HK-2 (cell line): ENCODE results near the gene APBB2.

Source experiments
- DNase-seq: peaks from one replicate; pipeline ENCODE4 v3.0.0-alpha.2; 2018; ENCODE audit not compliant: unreplicated experiment

APBB2 gene

DNA sequence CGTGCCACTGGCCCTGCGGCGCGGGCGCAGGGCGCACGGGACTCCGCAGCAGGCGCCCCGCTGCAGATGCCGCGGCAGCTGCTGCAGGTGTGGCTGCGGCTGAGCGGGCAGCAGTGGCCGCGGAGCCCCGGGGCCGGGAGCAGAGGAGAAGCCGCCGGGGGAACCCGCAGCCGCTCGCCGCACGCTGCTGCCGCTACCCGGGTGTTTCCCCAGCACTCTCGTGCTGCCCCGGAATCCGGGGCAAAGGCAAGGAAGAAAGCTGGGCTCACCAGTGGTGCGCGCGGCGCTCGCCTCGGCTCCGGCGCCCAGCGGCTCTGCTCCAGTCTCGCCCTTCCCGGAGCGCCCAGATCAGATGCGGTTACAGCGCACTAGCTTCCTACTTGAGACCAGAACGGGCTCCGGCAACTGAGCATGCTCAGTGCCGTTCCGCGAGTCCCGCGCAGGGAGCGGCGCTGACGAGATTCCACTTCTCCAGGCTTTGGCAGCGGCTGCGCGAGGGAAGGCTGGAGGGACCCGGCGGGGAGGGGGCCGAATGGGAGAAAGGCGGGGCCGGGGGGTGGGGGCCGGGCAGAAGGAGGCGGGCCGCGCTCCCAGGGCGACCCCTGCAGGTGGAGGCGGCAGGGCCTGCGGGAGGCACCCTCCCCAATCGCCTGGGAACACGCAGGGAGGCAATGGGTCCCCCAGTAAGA, at the start of gene APBB2:
TSS of gene APBB2 (minus strand) at position 407 of the 689 bp plus-strand sequence. CDS start 181,288 bp downstream, outside the sequence.
- DNase-seq = peak; percentile 99

DNA sequence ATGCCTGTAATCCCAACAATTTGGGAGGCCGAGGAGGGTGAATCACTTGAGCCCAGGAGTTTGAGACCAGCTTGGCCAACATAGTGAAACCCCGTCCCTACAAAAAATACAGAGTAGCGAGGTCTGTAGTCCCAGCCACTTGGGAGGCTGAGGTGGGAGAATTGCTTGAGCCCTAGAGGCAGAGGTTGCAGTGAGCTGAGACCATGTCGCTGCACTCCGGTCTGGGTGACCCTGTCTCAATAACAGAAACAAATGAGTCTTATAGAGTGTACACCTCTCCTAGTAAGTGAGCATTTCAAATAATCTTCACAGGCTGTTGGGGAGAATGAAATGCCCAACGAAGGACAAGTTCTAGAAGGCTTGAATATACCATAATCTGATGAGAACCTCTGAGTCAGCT, 47.9 kb upstream of the APBB2 start:
- DNase-seq = no peak

DNA sequence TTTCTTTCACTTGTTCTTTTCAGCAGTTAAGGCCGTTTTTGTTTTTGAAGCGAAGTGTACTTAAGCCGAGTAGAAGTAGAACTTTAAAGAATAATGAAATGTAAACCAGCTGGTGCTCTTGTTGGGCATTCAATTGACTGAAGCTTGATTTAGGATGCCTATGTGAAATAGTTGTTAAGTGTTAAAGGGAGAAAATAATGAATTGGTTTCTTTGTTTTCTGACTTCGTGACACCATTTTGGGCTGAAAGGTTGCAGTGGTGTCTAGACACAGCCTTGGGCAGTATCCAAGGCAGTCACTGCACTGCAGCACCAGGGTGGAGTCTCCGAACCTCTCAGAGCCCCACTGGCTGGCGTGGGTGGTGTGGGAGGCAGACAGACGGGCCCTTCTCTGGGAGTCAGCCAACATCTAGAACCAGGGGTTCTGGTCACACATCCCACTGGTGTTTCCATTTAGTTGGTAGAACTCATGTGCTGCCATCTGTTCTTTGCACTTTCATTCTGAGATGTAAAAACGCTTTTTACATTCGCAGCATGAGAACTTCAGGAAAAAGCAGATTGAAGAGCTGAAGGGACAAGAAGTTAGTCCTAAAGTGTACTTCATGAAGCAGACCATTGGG, 45.9 kb upstream of the APBB2 start:
- no peak for DNase-seq

DNA sequence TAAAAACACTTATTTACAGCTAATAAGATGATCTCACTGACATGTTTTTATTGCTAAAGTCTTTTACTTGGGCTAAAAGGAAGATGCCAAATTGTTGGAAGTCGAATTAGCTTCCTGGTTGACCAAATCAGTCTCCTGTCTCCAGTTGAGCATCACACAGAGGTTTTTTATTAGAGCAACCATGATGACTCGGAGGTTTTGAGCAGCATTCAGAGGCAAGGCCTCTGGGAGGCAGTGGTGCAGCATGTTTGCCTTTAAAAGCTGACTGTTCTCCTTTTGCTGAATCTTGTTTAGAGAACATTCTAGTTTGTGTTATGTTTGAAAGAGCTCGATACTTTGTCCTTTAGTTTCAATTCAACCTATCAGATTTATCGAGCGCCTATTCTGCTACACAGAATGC, 44.4 kb upstream of the APBB2 start:
- DNase-seq = no peak

DNA sequence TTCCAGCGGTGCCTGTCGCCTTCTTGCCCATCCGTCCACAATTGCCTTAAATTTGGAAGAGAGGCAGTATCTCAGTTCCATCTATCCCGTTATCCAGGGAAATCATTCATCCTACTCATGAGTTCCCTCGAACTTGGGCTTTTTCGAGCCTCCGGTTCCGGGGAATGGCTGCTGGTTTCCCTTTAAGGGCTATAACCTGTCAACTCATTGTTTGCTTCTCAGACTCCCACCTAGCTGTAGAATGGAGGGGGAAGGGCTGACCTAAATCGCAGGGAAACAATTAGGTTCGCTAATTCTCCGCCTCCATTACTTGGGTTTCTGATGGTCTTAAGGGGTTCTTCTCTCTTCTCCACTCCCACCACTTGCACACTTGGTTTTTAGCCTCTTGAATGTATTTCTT, 43.6 kb upstream of the APBB2 start:
- DNase-seq = no peak

DNA sequence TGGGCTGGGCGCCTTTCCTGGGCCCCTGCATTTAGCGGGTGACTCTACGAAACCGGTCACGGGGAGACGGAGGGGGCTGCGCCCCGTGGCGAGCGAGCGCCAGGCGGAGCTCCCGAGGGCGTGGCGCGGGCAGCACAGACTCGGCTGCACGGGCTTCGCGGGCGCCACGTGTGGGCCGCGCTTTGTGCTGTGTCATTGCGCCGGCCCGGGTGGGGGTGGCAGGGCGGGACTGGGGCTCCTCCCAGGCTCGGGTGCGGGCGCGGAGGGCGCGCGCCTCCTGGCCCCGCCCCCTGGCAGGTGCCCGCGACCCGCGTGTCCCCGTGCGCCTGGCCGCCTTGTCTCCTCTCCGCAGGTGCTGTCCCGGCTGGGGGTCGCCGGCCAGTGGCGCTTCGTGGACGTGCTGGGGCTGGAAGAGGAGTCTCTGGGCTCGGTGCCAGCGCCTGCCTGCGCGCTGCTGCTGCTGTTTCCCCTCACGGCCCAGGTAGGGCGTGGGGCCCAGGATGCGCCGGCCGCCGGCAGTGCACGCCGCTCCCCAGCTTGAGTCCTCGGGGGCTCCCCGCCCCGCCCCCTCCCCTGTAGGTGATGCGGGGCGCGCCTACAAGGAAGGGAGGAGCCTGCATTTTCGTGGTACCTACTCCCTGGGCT, 43.0 kb upstream of the APBB2 start:
- peak; percentile 77 for DNase-seq

DNA sequence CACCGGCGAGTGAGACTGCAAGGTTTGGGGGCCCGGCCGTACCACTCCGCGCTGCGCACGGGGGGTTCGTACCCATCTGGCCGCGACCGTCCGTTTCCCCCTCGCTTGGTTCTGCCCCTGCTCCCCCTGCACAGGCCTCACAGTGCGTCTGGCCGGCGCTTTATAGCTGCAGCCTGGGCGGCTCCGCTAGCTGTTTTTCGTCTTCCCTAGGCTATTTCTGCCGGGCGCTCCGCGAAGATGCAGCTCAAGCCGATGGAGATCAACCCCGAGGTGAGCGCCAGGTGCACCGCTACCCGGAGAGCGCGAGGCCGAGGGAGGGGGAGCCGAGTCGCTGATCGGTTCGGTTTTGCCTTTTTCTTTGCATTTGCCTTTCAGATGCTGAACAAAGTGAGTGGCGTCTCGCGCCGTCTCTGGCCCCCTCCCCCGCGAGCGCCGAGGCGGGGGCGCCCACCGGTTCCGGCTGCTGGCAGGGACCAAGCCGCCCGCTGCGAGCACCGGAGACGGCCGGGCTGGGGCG, 42.5 kb upstream of the APBB2 start, which contains the start of gene UCHL1:
TSS of gene UCHL1 (plus strand) at position 189 of the 517 bp plus-strand sequence. CDS start at position 238, 49 bp downstream.
- DNase-seq = peak; percentile 96

DNA sequence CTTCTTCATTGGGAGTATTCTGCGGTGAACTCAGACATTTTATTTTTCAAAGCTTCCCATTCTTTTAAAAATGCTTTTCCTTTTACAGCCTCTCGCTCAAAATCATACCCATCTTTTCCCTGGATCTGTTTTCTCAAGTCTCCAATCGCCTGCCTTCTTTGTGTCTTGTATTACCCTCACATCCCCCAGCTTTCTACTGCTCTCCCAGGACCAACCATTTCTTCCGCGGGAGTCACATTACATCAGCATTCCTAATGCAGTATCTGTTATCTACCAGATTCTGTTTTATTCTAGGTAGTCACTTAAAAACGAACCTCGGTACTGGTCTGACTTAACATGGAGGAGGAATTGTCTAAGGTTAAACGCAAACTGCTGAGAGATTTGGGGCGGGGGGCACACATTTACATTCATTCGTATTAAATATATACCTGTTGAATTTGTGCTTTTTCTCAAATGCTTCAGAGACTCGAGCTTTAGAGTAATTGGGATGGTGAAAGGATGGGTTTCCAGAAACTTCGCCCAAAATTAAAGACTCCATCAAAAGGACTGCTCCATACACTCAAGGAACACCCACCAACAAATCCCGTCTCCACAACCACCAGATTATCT, 41.9 kb upstream of the APBB2 start:
- no peak for DNase-seq

DNA sequence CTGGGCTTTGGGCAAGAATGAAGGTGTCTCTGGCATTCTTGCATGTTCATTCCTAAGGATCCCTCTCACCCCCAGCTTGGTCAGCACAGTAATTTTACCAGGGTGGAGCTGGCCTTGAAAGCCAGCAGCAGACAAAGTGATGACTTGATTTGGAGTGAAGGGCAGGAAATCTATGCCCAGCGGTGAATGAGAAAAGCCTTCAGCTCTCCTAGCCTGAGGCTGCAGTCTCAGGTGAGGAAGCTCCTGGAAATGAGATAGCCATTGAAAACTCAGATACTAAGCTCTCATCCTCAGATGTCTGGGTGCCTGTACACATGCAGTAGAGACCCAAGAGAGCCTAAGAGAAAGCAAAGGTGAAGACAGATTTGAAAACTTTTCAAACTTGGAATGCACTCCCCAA, 31.6 kb upstream of the APBB2 start:
- DNase-seq = no peak

DNA sequence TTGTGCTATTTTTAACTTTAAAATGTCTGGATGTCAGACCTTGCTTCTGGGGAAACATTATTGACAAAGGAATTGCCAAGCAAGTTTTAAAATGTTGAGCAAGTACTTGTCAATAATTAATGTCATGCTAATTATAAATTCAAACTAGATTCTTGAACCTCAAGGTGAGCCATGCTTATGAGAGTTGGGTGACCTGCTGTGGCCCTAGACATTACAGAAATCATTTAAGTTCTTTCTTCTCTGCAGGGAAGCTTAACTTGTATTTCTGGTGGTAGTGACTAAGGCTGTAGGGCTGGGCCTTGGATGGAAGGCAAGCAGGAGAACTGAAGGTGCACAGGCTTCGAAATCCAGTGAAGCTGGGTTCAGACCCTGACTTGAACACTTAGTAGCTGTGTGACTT, 27.6 kb upstream of the APBB2 start:
- DNase-seq = no peak

DNA sequence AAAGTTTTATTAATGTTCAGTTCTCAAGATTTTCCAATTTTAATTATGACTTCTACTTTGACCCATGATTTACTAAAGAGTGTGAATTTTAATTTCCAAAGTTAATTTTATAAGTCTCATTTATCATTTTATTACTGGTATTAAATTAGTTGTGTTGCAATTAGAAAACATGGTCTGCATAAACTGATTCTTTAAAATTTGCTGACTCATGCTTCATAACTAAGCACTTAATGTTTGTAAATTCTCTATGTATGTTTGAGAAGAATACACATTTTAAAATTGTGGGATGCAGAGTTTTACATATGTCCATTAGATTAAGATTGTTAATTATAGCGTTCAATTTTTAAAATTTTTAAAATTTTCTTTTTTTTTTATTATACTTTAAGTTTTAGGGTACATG, 22.2 kb upstream of the APBB2 start:
- no peak for DNase-seq

DNA sequence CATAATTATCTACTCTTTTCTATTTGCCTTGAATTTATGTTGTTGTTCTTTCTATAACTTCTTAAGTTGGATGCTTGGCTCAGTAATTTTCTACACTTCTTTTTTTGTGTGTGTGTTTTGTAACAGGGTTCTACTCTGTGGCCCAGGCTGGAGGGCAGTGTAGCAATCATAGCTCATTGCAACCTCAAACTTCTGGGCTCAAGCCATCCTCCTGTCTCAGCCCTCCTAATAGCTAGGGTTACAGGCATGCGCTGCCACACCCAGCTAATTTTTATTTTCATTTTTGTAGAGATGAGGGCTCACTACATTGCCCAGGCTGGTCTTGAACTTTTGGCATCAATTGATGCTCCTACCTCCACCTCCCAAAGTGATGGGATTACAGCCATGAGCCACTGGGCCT, 21.7 kb upstream of the APBB2 start:
- DNase-seq = no peak

DNA sequence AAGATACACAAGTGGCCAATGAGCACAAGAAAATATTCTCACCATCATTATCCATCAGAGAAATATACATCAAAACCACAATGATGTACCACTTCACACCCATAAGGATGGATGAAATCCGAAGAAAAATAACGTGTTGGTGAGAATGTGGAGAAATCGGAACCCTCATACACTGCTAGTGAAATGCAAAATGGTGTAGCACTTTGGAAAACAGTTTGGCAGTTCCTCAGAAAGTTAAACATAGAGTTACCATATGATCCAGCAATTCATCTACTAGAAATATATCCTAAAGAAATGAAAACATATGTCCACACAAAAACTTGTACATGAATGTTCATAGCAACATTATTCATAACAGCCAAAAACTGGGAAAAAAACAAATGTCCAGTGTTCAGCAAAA, 18.5 kb upstream of the APBB2 start:
- no peak for DNase-seq

DNA sequence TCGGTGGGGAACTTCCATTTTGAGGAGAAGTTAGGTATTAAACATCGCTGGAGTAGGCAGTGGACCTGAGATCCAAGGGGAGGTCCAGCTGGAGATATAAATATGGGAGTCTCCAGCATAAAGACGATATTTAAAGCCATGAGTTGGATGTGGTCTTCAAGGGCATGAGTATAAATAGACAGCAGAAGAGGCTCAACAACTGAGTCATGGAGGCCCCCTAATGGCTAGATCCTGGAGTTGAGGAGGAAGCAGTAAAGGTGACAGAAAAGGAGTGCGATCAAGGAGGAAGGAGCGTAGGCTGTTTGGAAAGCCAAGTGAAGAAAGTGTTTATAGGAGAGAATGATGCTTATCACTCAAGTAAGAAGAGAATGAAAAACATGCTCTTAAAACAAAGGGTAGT, 18.1 kb upstream of the APBB2 start:
- DNase-seq = no peak

DNA sequence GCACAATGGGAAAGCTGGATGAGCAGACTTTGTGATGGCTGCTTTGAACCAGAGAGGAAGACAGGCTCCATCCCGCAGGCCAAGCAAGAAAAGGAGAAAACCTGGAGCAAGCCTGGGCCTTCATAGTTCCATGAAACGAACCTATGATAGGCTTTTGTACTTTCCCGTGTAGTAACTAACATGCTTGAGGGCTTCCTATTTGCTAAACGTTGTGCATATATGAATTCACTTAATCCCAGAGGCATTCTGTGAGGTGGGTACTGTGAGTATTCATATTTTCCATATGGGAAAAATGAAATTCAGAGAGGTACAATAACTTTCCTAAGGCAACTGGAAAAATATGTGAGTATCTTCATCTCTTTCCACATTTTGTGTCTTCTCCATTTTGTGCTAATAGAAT, 13.6 kb upstream of the APBB2 start:
- no peak for DNase-seq

DNA sequence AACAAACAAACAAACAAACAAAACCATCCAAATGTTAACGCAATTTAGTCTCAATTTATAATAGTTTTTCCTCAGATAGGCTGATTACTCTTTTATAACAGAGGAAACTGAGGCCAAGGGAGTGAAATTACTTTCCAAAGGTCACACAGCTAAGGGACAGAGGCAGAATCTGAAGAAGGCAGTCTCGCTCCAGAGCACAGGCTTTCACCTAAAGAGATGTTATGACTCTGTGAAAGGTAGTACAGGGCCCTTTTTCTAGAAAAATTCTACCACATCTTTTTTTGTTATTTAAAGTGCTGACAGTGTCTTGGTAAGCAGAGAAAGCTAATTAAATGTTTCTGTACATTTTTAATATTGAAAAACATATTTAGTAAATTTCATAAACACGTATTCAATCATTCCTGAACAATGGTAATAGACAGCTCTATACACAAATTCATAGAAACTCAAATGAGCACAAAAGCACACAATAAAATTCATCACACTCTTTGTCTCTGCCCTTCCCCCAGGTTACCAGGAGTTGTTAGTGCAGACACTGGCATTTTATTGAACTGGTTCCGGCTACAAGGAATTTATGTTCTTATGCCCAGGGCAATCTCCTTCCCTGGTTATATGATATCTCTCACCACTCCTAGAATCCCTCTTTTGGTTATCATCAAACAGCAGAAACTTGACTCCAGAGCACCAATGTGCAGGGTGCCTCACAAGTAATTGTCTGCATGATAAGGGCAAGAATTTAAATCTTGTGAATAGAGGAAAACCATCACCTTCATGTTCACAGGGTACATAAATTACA, 7.7 kb upstream of the APBB2 start:
- DNase-seq = no peak

DNA sequence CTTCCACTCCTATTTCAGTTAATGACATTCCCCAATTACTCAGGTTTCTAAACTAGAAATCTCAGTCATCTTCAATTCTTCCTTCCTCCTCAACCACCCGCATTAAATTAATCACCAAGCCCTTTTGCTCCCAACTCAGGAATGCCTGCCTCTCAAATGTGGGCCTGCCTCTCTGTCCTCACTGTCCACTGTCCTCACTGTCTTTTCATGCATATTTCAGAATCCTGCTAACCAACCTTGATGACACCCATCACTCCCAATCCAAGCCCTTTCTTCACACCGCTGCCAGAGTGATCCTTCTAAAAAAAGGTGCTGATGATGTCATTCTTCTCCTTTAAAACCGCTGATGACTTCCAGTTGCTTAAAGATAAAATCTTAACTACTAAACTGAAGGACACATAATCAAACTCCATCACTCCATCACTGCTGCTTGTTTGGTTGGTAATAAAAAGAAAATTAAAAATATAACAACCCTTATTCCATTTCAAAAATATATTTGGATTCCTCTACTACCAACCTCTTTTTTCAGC, 5.1 kb upstream of the APBB2 start:
- no peak for DNase-seq

DNA sequence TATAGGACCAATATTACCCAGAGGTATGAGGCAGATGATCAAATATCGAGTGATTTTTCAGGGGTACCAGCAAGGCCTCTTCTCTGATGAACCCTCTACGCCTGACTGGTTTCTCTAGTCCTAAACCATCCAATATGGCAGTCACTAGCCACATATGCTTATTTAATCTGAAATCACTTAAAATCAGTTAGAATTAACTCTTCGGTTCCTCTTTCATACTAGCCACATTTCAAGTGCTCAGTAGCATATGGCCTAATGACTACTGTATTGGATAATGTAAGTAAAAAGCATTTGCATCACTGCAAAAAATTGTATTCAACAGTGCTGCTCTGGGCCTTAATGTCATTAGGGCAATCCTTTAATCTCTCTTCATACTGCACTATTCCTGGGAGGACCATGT, 4.4 kb upstream of the APBB2 start:
- no peak for DNase-seq

DNA sequence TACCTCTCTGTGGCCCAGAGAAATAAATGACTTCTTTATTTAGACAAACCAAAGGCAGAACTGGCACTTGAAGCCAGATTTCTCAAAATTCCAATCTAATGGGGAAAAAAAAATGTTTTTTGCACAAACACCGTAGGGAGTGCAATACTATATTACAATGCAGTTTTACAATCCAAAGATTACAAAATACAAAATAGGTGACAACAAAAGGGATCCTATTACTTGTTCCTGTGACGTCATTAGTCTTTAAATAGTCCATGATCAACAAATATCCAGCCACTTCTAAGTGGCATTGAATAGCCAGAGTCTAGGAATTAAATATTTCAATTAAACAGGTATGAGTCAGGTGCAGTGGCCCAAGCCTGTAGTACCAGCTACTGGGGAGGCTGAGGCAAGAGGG, 3.0 kb upstream of the APBB2 start:
- DNase-seq = no peak

DNA sequence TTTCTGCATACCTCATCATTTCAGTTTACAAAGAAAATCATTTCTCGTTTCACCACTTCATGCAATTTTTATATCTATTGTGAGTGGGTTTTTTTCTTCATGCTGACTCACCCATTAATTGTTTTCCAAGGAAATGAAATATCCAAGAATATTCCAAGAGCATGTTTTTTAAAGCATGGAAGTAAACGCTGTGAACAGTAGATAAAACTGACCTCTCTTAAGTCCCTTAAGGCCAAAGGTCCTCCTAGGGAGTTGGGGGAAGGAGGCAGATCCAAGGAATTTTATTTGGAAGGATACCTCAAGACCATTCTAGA, 2.6 kb upstream of the APBB2 start:
- no peak for DNase-seq

DNA sequence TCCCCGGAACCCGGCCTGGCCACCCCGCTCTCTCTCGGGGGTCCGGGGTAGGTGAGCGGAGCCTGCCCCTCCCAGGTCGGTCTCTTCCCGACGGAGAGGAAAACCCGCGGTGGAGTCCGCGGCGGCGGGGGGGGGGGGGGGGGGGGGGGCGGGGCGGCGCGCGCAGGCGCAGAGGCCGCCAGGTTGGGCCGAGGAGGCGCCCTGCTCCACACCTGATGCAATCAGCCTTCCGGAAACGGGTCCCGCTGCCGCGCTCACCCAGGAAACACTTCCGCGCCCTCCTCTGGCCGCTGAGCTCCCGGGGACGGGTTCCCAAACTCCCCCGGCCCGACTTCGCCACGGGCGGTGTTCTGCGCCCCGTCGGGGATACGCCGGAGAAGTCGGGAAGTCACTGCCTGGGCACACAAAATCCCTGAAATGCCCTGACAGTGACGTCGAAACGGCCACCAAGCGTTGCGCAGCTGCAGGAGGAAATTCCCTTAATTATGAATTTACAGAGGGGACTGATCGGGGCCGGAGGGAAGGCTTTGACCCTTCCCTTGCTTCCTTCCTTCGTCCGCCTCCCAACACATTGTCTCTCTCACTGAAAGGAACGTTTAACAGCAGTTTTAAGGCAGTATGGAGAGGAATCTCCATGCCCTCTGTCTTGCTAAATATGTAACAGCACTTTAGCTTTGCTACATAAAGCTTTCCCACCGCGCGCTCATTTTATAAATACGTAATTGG, 2.1 kb upstream of the APBB2 start:
- DNase-seq = peak; percentile 96
